HPDE6-E6E7 (cell line): ENCODE measurements around the gene SMAP2.

Source experiments
- DNase-seq: peaks from one replicate; pipeline ENCODE4 v3.0.0; 2011; ENCODE audit warnings: missing footprints; ENCODE audit errors: extremely low spot score

SMAP2 gene

GRCh38 chr1:40390857-40391256 lies 17.3 kb downstream of the SMAP2 start:
- DNase-seq = no peak

GRCh38 chr1:40391688-40392145 lies 18.2 kb downstream of the SMAP2 start:
- no peak for DNase-seq

GRCh38 chr1:40392221-40392620 lies 18.7 kb downstream of the SMAP2 start:
- no peak for DNase-seq

- DNase-seq = no peak
Measured at GRCh38 chr1:40393173-40393572, 19.6 kb downstream of the SMAP2 start.

GRCh38 chr1:40394491-40395172 lies 21.1 kb downstream of the SMAP2 start:
- DNase-seq = no peak

- no peak for DNase-seq
Measured at GRCh38 chr1:40395190-40396175, 22.0 kb downstream of the SMAP2 start.

- DNase-seq = no peak
Measured at GRCh38 chr1:40396420-40396819, 22.9 kb downstream of the SMAP2 start.

- DNase-seq = no peak
Measured at GRCh38 chr1:40397258-40397657, 23.7 kb downstream of the SMAP2 start.

GRCh38 chr1:40399984-40400704 lies 26.6 kb downstream of the SMAP2 start:
- DNase-seq = no peak

GRCh38 chr1:40401473-40402201 lies 28.1 kb downstream of the SMAP2 start:
- no peak for DNase-seq

GRCh38 chr1:40404670-40405462 lies 31.3 kb downstream of the SMAP2 start:
- no peak for DNase-seq

- no peak for DNase-seq
Measured at GRCh38 chr1:40405812-40406211, 32.3 kb downstream of the SMAP2 start.

GRCh38 chr1:40407453-40407852 lies 33.9 kb downstream of the SMAP2 start:
- no peak for DNase-seq

- DNase-seq = no peak
Measured at GRCh38 chr1:40409467-40409866, 35.9 kb downstream of the SMAP2 start.

GRCh38 chr1:40411294-40411693 lies 37.8 kb downstream of the SMAP2 start:
- DNase-seq = peak; percentile 49

- no peak for DNase-seq
Measured at GRCh38 chr1:40411843-40412242, 38.3 kb downstream of the SMAP2 start.

- DNase-seq = no peak
Measured at GRCh38 chr1:40413527-40414252, 40.2 kb downstream of the SMAP2 start.

GRCh38 chr1:40414331-40414730 lies 40.8 kb downstream of the SMAP2 start:
- no peak for DNase-seq

GRCh38 chr1:40416709-40417108 lies 43.2 kb downstream of the SMAP2 start:
- no peak for DNase-seq
